ENCODE results near the gene CDC42EP5. TPM values are rescaled to one million over a fixed set of nuclear protein-coding genes. Genes with fewer than 3 reads are reported as not detected.

The CDC42EP5 gene
- total RNA-seq, 1 experiment from 2014 or later: 8.8 TPM

DNA sequence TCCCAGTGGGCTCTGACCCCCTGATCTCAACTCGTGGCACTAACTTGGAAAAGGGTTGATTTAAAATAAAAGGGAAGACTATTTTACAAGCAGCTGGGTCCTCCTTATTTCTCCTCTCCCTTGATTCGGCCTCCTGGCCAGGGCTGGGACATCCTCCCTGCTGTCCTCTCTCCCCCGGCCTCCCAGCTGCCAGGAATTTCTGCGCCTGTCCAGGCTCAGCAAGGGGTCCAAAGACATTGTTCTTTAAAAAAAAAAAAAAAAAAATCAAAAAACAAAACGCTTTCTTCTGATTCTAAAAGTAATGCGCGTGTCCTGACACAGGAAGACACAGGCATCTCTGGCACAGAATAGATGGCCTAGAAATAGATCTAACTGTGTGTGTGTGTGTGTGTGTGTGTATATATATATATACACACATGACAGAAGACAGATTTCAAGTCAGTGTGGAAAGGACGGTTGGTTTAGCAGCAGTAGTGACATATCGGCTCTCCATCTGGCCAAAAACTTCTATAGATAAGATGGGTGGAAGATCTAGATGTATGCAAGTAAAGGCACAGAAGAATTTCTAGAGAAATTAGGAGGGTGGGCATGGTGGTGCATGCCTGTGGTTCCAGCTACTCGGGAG lies 36.4 kb downstream of the CDC42EP5 start:
- Histone ChIP-seq H3K36me3 (no peaks in the 10 kb centered on the region), H3K27ac (no peak overlapping the region), H3K4me3 (no peak overlapping the region), H3K9me3 (replicated peaks) (no peaks in the 10 kb centered on the region), H3K27me3 (replicated peaks) (peaks cover 5% of the 10 kb centered on the region), H3K4me1 (replicated peaks) (no peaks in the 10 kb centered on the region)
- no peak for DNase-seq (ENCODE audit: low read depth in 1 of 2, low spot score in 2 of 2)

DNA sequence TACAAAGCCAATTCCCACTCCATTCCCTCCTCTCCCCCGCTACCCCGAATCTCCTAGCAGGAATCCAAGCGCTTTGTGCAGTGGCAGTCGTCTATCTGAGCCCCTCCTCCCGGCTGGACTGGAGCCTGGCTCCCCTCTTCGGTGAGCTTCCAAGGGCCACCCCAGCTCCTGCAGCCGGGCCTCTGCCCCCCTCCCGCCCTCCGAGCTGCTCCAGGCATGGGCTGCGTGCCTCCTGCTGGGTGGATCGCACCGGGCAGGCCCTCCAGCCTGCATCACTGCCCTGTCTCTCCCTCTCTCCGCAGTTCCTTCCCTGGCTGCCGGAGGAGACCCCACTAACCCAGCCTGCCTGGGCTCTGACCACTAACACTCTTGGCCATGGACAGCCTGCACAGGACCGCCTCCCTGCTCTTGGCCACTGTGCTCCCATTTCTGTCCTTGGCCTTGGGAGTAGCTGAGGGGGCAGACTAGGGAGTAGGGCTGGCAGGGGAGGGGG lies 37.0 kb downstream of the CDC42EP5 start:
- no peak overlapping the region for H3K27ac ChIP-seq
- H3K36me3 ChIP-seq: no peaks in the 10 kb centered on the region
- H3K27me3 ChIP-seq (replicated peaks): peaks cover 9% of the 10 kb centered on the region
- no peak overlapping the region for H3K4me3 ChIP-seq
- DNase-seq (ENCODE audit: low read depth in 1 of 2, low spot score in 2 of 2): no peak
- no peaks in the 10 kb centered on the region for H3K9me3 ChIP-seq (replicated peaks)
- no peaks in the 10 kb centered on the region for H3K4me1 ChIP-seq (replicated peaks)

DNA sequence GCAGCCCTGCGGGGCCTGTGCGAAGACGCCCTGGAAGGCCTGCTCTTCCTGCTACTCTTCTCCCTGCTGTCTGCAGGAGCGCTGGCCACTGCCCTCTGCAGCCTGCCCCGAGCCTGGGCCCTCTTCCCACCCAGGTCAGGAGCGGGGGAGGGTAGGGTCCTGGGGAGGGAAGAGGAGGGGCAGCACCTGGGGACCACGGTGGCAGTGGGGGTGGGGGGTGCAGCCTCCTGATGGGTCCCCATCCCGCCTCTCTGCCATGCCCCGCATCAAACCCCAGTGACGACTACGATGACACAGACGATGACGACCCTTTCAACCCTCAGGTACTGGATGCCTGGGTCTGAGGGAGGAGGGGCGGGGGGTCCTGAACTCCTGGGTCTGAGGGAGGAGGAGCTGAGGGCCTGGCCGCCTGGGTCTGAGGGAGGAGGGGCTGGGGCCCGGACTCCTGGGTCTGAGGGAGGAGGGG lies 37.5 kb downstream of the CDC42EP5 start:
- Histone ChIP-seq H3K36me3 (no peaks in the 10 kb centered on the region), H3K27ac (no peak overlapping the region), H3K9me3 (replicated peaks) (no peaks in the 10 kb centered on the region), H3K4me3 (no peak overlapping the region), H3K27me3 (replicated peaks) (peaks cover 14% of the 10 kb centered on the region), H3K4me1 (replicated peaks) (no peaks in the 10 kb centered on the region; the same call in 1 of the 2 replicates)
- DNase-seq (ENCODE audit: low read depth in 1 of 2, low spot score in 2 of 2): no peak

DNA sequence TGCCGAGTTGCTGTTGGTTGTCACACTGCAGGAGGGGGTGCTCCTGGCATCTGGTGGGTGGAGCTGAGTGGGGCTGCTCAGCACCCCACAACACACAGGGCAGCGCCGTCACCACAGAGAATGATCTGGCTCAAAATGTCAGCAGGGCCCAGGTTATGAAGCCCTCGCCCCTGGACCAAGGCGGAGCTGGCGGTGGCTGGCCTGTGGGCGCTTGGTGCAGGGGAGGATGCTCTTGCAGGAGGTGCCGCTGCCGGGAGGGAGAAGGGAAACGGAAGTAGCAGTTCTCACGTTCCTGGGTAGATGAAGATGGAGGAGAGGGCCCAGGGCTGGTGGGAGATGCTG lies 38.3 kb downstream of the CDC42EP5 start:
- no peaks in the 10 kb centered on the region for H3K9me3 ChIP-seq (replicated peaks)
- peaks cover 21% of the 10 kb centered on the region for H3K27me3 ChIP-seq (replicated peaks)
- no peak overlapping the region for H3K4me3 ChIP-seq

DNA sequence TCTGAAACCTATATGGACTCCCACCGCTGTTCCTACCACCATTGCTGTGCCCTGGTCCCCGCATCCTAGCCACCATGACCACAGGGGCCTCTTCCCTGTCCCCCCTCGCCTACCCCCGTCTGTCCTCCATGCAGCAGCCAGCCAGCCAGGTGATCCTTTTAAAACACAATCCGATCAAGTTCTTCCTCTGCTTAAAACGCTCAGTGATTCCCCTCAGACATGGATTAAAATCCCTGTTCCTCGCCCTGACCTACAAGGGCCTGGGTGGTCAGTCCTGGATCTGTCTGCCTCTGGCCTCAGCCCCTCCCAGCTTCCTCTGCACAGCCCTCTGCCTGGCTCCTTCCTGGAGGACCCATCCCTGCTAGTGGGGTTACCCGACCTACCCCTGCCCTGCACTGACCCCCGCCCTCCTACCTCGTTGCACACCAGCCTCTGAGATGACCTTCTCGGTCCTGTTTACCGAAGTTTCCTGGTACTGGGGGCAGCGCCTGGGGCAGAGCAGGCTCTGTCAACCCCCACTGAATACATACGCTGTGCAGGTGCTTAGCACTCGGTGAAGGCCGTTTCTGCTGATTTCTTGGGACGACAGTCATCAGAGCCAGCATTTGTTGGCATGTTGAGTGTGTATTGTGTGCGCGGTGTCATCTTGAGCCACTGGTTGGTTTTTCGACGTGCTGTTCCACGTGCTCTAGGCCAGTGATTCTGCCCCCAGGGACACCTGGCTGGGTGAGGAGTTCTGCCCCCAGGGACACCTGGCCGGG lies 38.8 kb downstream of the CDC42EP5 start:
- no peak for DNase-seq (ENCODE audit: low read depth in 1 of 2, low spot score in 2 of 2)
- Histone ChIP-seq H3K27me3 (replicated peaks) (peaks cover 27% of the 10 kb centered on the region), H3K9me3 (replicated peaks) (no peaks in the 10 kb centered on the region), H3K4me1 (replicated peaks) (no peaks in the 10 kb centered on the region; the same call in 1 of the 2 replicates), H3K27ac (no peak overlapping the region), H3K36me3 (no peaks in the 10 kb centered on the region), H3K4me3 (no peak overlapping the region)

More for the DNA sequence above, 38.3 kb downstream of the CDC42EP5 start:
- DNase-seq (ENCODE audit: low read depth in 1 of 2, low spot score in 2 of 2): no peak
- H3K27ac ChIP-seq: no peak overlapping the region
- no peaks in the 10 kb centered on the region for H3K36me3 ChIP-seq
- H3K4me1 ChIP-seq (replicated peaks): no peaks in the 10 kb centered on the region; the same call in 1 of the 2 replicates

DNA sequence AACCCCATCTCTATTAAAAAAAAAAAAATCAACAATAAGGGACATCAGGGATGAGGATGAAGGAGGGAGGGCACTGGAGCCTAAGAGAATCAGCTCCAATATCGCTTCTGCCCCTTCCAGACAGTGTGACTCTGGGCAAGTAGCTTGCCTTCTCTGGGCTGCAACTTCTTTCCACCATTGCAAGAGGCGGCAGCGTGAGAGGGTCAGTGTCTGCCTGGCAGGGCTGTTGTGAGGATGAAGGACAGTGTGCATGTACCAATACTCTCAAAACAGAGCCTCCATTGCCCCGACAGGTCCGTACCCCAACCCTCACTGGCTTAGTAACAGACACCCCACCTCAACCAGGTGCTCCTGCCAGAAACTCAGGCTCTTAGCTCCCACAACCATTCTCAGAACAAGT lies 39.4 kb downstream of the CDC42EP5 start:
- peaks cover 31% of the 10 kb centered on the region for H3K27me3 ChIP-seq (replicated peaks)
- H3K27ac ChIP-seq: no peak overlapping the region
- H3K4me1 ChIP-seq (replicated peaks): no peaks in the 10 kb centered on the region; the same call in 1 of the 2 replicates
- no peaks in the 10 kb centered on the region for H3K9me3 ChIP-seq (replicated peaks)
- no peaks in the 10 kb centered on the region for H3K36me3 ChIP-seq
- no peak for DNase-seq (ENCODE audit: low read depth in 1 of 2, low spot score in 2 of 2)
- H3K4me3 ChIP-seq: no peak overlapping the region

DNA sequence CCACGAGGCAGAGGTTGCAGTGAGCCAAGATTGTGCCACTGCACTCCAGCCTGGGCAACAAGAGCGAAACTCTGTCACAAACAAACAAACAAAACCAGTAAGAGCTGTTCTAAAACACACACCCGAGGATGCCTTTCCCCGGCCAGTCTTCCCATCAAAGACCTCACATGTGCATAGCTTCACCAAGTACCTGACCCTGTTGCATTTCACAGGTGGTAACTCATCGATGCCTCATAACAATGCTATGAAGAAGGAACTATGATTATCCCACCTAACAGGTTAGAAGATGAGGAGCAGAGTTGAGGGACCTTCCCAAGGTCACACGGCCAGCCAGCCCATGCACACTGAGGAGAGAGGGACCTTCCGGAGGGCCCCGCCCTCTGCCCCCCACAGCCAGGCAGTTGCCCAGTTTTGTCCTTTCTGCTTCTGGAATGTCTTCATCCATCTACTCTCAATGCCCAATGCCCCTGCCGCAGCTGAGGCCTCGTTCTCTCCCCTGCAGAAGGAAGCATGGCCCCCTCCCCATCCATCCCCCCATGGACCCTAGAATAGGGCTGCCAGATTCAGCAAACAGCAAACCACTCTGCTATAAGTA lies 40.9 kb downstream of the CDC42EP5 start:
- Histone ChIP-seq H3K27me3 (replicated peaks) (peaks cover 37% of the 10 kb centered on the region), H3K27ac (no peak overlapping the region), H3K9me3 (replicated peaks) (no peaks in the 10 kb centered on the region), H3K36me3 (no peaks in the 10 kb centered on the region), H3K4me3 (no peak overlapping the region), H3K4me1 (replicated peaks) (no peaks in the 10 kb centered on the region; the same call in 1 of the 2 replicates)
- no peak for DNase-seq (ENCODE audit: low read depth in 1 of 2, low spot score in 2 of 2)

DNA sequence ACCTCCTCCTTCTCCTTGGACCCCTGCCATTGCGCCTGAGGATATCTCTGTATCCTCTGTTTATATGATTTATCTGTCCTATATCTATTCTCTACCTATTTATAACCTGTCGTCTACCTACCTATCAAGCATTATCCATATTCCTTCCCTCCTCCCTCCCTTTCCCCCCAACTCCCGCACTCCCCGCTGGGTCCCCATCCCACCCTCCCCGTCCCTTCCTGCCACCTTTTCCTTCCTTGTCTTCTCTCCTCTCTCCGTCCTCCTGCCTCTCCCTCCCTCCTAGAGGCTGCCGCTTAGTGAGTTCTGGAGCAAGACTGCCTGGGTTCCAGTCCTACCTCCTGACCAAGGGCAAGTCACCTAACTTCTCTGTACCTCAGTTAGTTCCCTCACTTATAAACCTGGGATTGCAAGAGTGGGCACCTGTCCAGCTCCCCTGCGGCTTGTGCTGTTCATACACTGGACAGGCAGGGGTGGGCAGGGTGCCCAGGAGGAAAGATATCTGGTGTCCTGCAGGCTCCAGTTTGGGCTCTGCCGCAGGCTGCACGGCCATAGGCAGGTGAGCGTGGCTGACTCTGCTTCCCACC lies 41.7 kb downstream of the CDC42EP5 start:
- Histone ChIP-seq H3K27ac (no peak overlapping the region), H3K36me3 (no peaks in the 10 kb centered on the region), H3K27me3 (replicated peaks) (peaks cover 39% of the 10 kb centered on the region), H3K4me1 (replicated peaks) (no peaks in the 10 kb centered on the region; the same call in 1 of the 2 replicates), H3K4me3 (no peak overlapping the region), H3K9me3 (replicated peaks) (no peaks in the 10 kb centered on the region)
- DNase-seq (ENCODE audit: low read depth in 1 of 2, low spot score in 2 of 2): no peak

DNA sequence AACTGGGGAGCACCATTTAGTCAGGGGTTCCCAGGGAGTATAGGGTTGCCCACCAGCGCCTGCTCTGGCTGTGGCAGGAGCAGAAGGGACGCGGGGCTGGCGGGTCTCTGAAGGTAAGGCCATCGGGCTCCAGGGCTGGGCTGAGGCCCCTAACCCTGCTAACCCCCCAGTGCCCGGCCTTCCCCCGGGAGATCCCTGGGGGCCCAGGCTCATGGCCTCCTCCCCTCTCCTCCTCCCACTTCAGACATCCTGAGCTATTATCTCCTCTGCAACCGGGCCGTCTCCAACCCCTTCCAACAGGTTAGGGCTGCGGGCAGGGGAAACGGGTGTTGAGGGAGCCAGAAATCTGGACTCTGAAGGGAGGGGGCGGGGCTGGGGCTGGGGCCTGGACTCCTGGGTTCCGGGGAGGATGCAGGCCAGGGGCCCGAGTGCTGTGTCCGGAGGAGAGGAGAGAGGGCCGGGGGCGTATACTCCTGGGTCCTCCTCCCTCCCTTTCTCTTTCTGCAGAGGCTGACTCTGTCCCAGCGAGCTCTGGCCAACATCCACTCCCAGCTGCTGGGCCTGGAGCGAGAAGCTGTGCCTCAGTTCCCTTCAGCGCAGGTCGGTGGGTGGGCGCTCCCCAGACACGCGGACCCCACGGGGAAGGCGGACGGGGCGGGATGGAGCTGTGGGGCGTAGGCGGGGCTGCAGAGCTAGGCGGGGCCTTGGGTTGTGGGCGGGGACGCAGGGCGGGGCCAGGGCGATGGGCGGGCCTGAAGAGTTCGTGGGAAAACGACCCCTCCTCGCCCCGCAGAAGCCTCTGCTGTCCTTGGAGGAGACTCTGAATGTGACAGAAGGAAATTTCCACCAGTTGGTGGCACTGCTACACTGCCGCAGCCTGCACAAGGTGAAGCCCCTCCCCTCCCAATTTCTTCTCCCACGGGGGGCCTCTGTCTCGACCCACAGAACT lies 42.5 kb downstream of the CDC42EP5 start:
- peaks cover 47% of the 10 kb centered on the region for H3K27me3 ChIP-seq (replicated peaks)
- no peak for DNase-seq (ENCODE audit: low read depth in 1 of 2, low spot score in 2 of 2)
- H3K27ac ChIP-seq: no peak overlapping the region
- no peak overlapping the region for H3K4me3 ChIP-seq
- H3K36me3 ChIP-seq: no peaks in the 10 kb centered on the region
- no peaks in the 10 kb centered on the region; the same call in 1 of the 2 replicates for H3K4me1 ChIP-seq (replicated peaks)
- no peaks in the 10 kb centered on the region for H3K9me3 ChIP-seq (replicated peaks)

DNA sequence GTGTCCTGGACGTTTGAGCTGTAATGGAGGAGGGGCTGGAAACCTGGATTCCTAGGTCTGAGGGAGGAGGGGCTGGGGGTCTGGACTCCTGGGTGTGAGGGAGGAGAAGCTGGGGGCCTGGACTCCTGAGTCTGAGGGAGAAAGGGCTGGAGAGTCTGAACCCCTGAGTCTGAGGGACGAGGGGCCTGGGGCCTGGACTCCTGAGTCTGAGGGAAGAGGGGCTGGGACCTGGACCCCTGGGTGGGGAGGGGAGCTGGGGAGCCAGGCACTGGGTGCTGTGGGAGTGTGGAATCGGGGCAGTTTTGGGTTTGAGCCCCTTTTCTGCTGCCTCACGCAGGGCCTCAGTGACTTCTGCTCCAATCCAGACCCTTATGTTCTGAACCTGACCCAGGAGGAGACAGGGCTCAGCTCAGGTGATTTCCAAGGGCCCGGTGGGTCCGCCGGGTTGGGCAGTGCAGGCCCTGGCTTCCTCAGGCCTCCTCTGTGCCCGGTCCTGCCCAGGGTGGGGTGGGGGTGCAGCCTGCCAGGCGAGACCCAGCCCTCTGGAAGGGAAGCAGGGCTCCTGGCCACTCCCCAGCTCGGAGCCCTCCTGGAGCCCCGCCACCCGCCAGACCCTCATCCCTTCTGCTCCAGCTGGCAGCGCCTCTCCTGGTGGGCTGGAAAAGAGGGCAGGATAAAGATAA lies 43.4 kb downstream of the CDC42EP5 start:
- Histone ChIP-seq H3K27me3 (replicated peaks) (peaks cover 48% of the 10 kb centered on the region), H3K36me3 (no peaks in the 10 kb centered on the region), H3K9me3 (replicated peaks) (no peaks in the 10 kb centered on the region), H3K4me3 (no peak overlapping the region), H3K27ac (no peak overlapping the region), H3K4me1 (replicated peaks) (no peaks in the 10 kb centered on the region; the same call in 1 of the 2 replicates)
- no peak for DNase-seq (ENCODE audit: low read depth in 1 of 2, low spot score in 2 of 2)

DNA sequence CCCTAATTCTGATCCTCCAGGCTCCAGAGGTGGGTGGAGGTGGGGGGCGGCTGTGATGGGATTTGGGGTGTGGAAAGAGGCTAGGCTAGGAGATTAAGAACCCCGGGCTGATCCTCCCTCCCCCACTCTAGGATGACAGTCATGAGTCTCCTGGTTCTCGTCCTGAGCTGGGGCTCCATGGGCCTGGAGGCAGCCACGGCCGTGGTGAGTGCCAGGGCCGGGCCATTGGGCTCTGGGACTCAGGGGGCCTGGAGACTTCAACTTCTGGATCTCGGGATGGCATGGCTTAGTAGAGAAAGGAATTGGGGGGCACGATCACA lies 44.0 kb downstream of the CDC42EP5 start:
- DNase-seq (ENCODE audit: low read depth in 1 of 2, low spot score in 2 of 2): no peak
- H3K9me3 ChIP-seq (replicated peaks): no peaks in the 10 kb centered on the region
- H3K36me3 ChIP-seq: no peaks in the 10 kb centered on the region
- H3K4me3 ChIP-seq: no peak overlapping the region
- H3K27ac ChIP-seq: no peak overlapping the region
- H3K4me1 ChIP-seq (replicated peaks): no peaks in the 10 kb centered on the region; the same call in 1 of the 2 replicates
- H3K27me3 ChIP-seq (replicated peaks): peaks cover 48% of the 10 kb centered on the region

DNA sequence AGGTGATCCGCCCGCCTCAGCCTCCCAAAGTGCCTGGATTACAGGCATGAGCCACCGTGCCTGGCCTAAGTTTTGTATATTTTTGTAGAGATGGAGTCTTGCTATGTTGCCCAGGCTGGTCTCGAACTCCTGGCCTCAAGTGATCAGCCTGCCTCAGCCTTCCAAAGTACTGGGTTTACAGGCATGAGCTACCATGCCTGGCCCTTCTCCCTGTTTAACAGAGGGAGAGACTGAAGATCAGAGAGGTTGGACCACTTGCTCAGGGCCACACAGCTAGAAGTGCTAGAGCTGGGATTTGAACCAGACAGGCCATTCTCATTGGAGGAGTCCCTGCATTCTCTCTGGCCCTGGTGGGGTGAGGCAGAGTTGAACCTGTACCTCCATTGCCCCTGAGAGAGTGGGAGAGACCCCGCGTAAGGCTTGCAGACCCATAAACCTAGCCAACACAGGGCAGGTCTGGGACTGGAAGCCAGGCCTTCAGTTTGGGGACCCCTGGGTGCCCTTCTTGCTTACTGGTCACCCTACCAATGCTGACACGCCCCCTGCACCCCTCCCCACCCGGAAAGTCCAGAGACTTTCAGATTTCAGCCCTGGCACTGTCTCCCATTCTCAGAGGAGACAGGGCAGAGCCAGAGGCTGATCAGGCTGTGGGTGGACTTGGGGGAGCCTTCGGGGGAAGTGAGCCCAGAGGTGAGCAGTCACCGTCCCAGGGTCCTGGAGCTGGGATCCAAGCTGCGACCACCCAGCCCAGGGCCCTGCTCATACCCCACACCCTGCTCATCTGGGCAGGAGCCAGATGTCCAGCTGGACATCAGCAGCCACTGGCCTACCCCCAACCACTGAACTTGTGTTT lies 44.5 kb downstream of the CDC42EP5 start:
- Histone ChIP-seq H3K4me3 (no peak overlapping the region), H3K27ac (no peak overlapping the region), H3K27me3 (replicated peaks) (peaks cover 48% of the 10 kb centered on the region), H3K36me3 (no peaks in the 10 kb centered on the region), H3K4me1 (replicated peaks) (no peaks in the 10 kb centered on the region; the same call in 1 of the 2 replicates), H3K9me3 (replicated peaks) (no peaks in the 10 kb centered on the region)
- DNase-seq (ENCODE audit: low read depth in 1 of 2, low spot score in 2 of 2): no peak
